Neural cell (in vitro differentiated cells): Measurements from ENCODE around the gene CDH8. TPM values are rescaled to one million over a fixed set of nuclear protein-coding genes. Genes with fewer than 3 reads are reported as not detected.

Experiments used
- H2AFZ ChIP-seq: fragments of 200-600, 300-800 bp; sonication (generic), shearing (Covaris generic); 2 replicates; pipeline ENCODE4 v1.6.0; 2014; ENCODE audit warnings: low read depth, mild to moderate bottlenecking, antibody characterized with exemption, low read length, moderate library complexity
- H3F3A ChIP-seq: fragments of 200-600 bp; shearing (Covaris generic); 2 replicates; pipeline ENCODE4 v1.6.1; 2016; ENCODE audit warnings: mild to moderate bottlenecking, moderate library complexity, mixed read lengths, antibody characterized with exemption, low read length; ENCODE audit not compliant: insufficient read depth, poor library complexity, severe bottlenecking
- H3K27ac ChIP-seq: fragments of 200-600, 300-800 bp; sonication (generic), shearing (Covaris generic); 2 replicates; pipeline ENCODE4 v1.5.1; 2014; ENCODE audit warnings: mild to moderate bottlenecking, low read length, moderate library complexity
- H3K27me3 ChIP-seq: fragments of 300-800, 200-600 bp; sonication (generic), shearing (Covaris generic); 2 replicates; pipeline ENCODE4 v1.6.0; 2014; ENCODE audit warnings: mild to moderate bottlenecking, low read depth, low read length, moderate library complexity; ENCODE audit not compliant: insufficient read depth
- H3K36me3 ChIP-seq: fragments of 300-800, 200-600 bp; sonication (generic), shearing (Covaris generic); 2 replicates; pipeline ENCODE4 v1.5.1; 2014; ENCODE audit warnings: mild to moderate bottlenecking, antibody characterized with exemption, low read length, moderate library complexity; ENCODE audit not compliant: insufficient read depth
- H3K4me2 ChIP-seq: fragments of 300-800, 200-600 bp; sonication (generic), shearing (Covaris generic); 2 replicates; pipeline ENCODE4 v1.6.0; 2014; ENCODE audit warnings: mild to moderate bottlenecking, low read length
- H3K4me3 ChIP-seq: fragments of 300-800, 200-600 bp; sonication (generic), shearing (Covaris generic); 2 replicates; pipeline ENCODE4 v1.5.1; 2014; ENCODE audit warnings: mild to moderate bottlenecking, low read length, moderate library complexity
- H3K79me2 ChIP-seq: fragments of 200-600 bp; shearing (Covaris generic); replicated peaks from 2 replicates; pipeline ENCODE4 v1.6.0; 2014; ENCODE audit warnings: mild to moderate bottlenecking, low read length, moderate library complexity; ENCODE audit not compliant: insufficient read depth
- H3K9ac ChIP-seq: fragments of 300-800, 200-600 bp; sonication (generic), shearing (Covaris generic); 2 replicates; pipeline ENCODE4 v1.6.1; 2016; ENCODE audit warnings: mild to moderate bottlenecking, low read length, mixed read lengths
- H3K9me2 ChIP-seq: fragments of 200-600 bp; shearing (Covaris generic); 2 replicates; pipeline ENCODE4 v1.6.1; 2016; ENCODE audit warnings: mild to moderate bottlenecking, low read length, mixed read lengths; ENCODE audit not compliant: insufficient read depth
- H3K9me3 ChIP-seq: fragments of 200-600, 300-800 bp; sonication (generic), shearing (Covaris generic); 2 replicates; pipeline ENCODE4 v1.6.1; 2016; ENCODE audit warnings: mild to moderate bottlenecking, mixed run types, low read length, moderate library complexity, mixed read lengths
- H4K20me1 ChIP-seq: fragments of 200-600 bp; shearing (Covaris generic); 2 replicates; pipeline ENCODE4 v1.6.1; 2016; ENCODE audit warnings: mild to moderate bottlenecking, mixed run types; ENCODE audit not compliant: insufficient read depth
- CTCF ChIP-seq: fragments of 450-650 bp; IDR thresholded peaks from 2 replicates; pipeline ENCODE4 v1.5.1; 2014; ENCODE audit warnings: antibody characterized with exemption, mild to moderate bottlenecking, moderate library complexity; ENCODE audit not compliant: poor library complexity, severe bottlenecking
- EP300 ChIP-seq: fragments of 450-650 bp; conservative IDR thresholded peaks from 2 replicates; pipeline ENCODE4 v1.6.1; 2014; ENCODE audit warnings: antibody characterized with exemption, mild to moderate bottlenecking, moderate library complexity; ENCODE audit not compliant: poor library complexity, severe bottlenecking
- EZH2 ChIP-seq: fragments of 200-600, 300-800 bp; shearing (Covaris generic), sonication (generic); IDR thresholded peaks from 2 replicates; pipeline ENCODE4 v1.6.1; 2014; ENCODE audit warnings: antibody characterized with exemption, low read length, borderline replicate concordance, mild to moderate bottlenecking; ENCODE audit not compliant: insufficient read depth, poor library complexity, severe bottlenecking
- MXI1 ChIP-seq: fragments of 450-650 bp; conservative IDR thresholded peaks from 2 replicates; pipeline ENCODE4 v1.6.1; 2014; ENCODE audit warnings: antibody characterized with exemption, mild to moderate bottlenecking; ENCODE audit not compliant: poor library complexity, severe bottlenecking
- POLR2AphosphoS5 ChIP-seq: IDR thresholded peaks from 2 replicates; pipeline ENCODE4 v1.6.1; 2012
- RAD21 ChIP-seq: fragments of 450-650 bp; conservative IDR thresholded peaks from 2 replicates; pipeline ENCODE4 v1.6.1; 2014; ENCODE audit warnings: antibody characterized with exemption, mild to moderate bottlenecking, moderate library complexity
- REST ChIP-seq: IDR thresholded peaks from 2 replicates; pipeline ENCODE4 v1.6.1; 2012; ENCODE audit warnings: borderline replicate concordance
- SMC3 ChIP-seq: fragments of 450-650 bp; conservative IDR thresholded peaks from 2 replicates; pipeline ENCODE4 v1.6.1; 2014; ENCODE audit warnings: antibody characterized with exemption, mild to moderate bottlenecking, moderate library complexity; ENCODE audit not compliant: poor library complexity
- TAF1 ChIP-seq: IDR thresholded peaks from 2 replicates; pipeline ENCODE4 v1.6.1; 2012; ENCODE audit warnings: low read depth
- polyA plus RNA-seq: library from polyadenylated mRNA; depleted of rRNA; stranded (reverse); fragments of >200 nt; gene quantifications from 2 replicates; pipeline ENCODE4 v1.2.3, GENCODE V29; 2014

The CDH8 gene
- polyA plus RNA-seq, 1 donor from 2014 or later: 5.0 TPM

GRCh38 chr16:61887903-61888302, 148.3 kb downstream of the CDH8 start:
- no peaks in the 10 kb centered on the region for H3K79me2 ChIP-seq
- TF ChIP-seq TAF1: no peak
- TF ChIP-seq CTCF: no peak
- no peak for TF ChIP-seq REST
- TF ChIP-seq EZH2: no peak
- no peak for TF ChIP-seq RAD21
- no peak overlapping the region for H2AFZ ChIP-seq

GRCh38 chr16:61885343-61885742, 150.9 kb downstream of the CDH8 start:
- no peak overlapping the region for H2AFZ ChIP-seq

More at GRCh38 chr16:61887903-61888302, 148.3 kb downstream of the CDH8 start:
- no peak overlapping the region for H3K4me3 ChIP-seq
- H3K4me2 ChIP-seq: no peak overlapping the region
- H3K9me2 ChIP-seq: no peaks in the 10 kb centered on the region
- no peak overlapping the region for H3K9ac ChIP-seq
- H3F3A ChIP-seq: no peaks in the 10 kb centered on the region
- no peaks in the 10 kb centered on the region for H3K36me3 ChIP-seq
- H3K9me3 ChIP-seq: no peaks in the 10 kb centered on the region
- no peaks in the 10 kb centered on the region for H4K20me1 ChIP-seq
- no peaks in the 10 kb centered on the region for H3K27me3 ChIP-seq
- H3K27ac ChIP-seq: no peak overlapping the region

More at GRCh38 chr16:61885343-61885742, 150.9 kb downstream of the CDH8 start:
- Histone ChIP-seq H4K20me1 (no peaks in the 10 kb centered on the region), H3K27me3 (no peaks in the 10 kb centered on the region), H3F3A (no peaks in the 10 kb centered on the region), H3K27ac (peak overlapping the region; percentile 36), H3K79me2 (no peaks in the 10 kb centered on the region), H3K4me2 (no peak overlapping the region), H3K9me2 (no peaks in the 10 kb centered on the region), H3K9me3 (no peaks in the 10 kb centered on the region), H3K9ac (peak overlapping the region; percentile 7), H3K4me3 (no peak overlapping the region), H3K36me3 (no peaks in the 10 kb centered on the region)
- TF ChIP-seq REST: peak; percentile 24
- TF ChIP-seq EP300: peak; percentile 72
- TF ChIP-seq CTCF: no peak
- no peak for TF ChIP-seq SMC3
- no peak for TF ChIP-seq MXI1
- TF ChIP-seq EZH2: no peak
- peak; percentile 75 for TF ChIP-seq POLR2AphosphoS5
